Activated T-cell treated with anti-CD3 and anti-CD28 coated beads, Interleukin-2, amount 50 U/mL, for 4 hours (primary cell): Measurements from ENCODE around the gene B4GALNT2. TPM values are rescaled to one million over a fixed set of nuclear protein-coding genes. Genes with fewer than 3 reads are reported as not detected.

Experiments
- ATAC-seq, 2 donors: fragments of 200-7000 bp; cut with Tn5 transposase; one replicate each; pipeline ENCODE4 v1.10.0; 2021
- DNase-seq: peaks from one replicate; pipeline ENCODE4 v3.0.0-alpha.2; 2020
- H3K27me3 Mint-ChIP-seq: one replicate; pipeline ENCODE4 v1.8.0; 2021; ENCODE audit warnings: low read depth, mixed read lengths
- H3K36me3 Mint-ChIP-seq: one replicate; pipeline ENCODE4 v1.8.0; 2022; ENCODE audit warnings: mixed read lengths; ENCODE audit not compliant: insufficient read depth
- H3K4me1 Mint-ChIP-seq: one replicate; pipeline ENCODE4 v1.8.0; 2021; ENCODE audit warnings: low read depth, mixed read lengths
- H3K4me3 Mint-ChIP-seq: one replicate; pipeline ENCODE4 v1.8.0; 2021; ENCODE audit warnings: mild to moderate bottlenecking, moderate library complexity, mixed read lengths
- H3K9me3 Mint-ChIP-seq: one replicate; pipeline ENCODE4 v1.8.0; 2021; ENCODE audit warnings: mixed read lengths
- total RNA-seq, 3 donors: library from RNA; stranded (reverse); gene quantifications; one replicate each; pipeline ENCODE4 v1.2.1, GENCODE V29; 2021

The B4GALNT2 gene
- total RNA-seq, 3 donors from 2014 or later: not detected

GRCh38 chr17:49200423-49201083 lies 68.0 kb downstream of the B4GALNT2 start:
- ATAC-seq (no peak), DNase-seq (no peak)
- Mint-ChIP-seq H3K36me3 (no peaks in the 10 kb centered on the region), H3K4me3 (no peak overlapping the region), H3K4me1 (peaks cover 5% of the 10 kb centered on the region), H3K27me3 (no peaks in the 10 kb centered on the region), H3K9me3 (no peaks in the 10 kb centered on the region)

DNA sequence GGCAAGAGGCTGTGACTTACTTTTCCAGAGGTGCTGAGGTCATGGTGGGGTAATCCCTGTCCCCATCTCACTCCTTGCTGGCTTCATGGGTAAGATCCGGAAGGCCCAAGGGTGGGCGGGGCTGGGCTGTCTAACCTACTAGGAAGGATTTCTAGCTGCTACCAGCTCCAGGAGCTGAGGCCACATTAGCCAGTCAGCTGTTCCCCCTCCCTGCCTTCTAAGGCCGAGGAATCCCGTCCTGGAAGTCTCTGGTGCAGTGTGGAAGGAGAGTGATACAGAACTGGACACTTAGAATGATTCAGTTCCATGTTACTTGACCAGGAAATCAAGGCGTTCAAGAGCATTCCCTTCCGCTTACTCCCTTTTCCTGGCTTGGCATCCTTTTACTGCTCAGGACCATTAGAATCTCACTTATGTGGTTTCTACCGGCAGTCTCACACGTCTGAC lies 68.9 kb downstream of the B4GALNT2 start:
- DNase-seq (no peak), ATAC-seq (no peak)
- Mint-ChIP-seq H3K4me1 (no peaks in the 10 kb centered on the region), H3K27me3 (no peaks in the 10 kb centered on the region), H3K36me3 (peaks cover 2% of the 10 kb centered on the region), H3K9me3 (no peaks in the 10 kb centered on the region), H3K4me3 (no peak overlapping the region)

GRCh38 chr17:49203796-49204195 lies 71.2 kb downstream of the B4GALNT2 start:
- no peak for ATAC-seq
- no peak overlapping the region for H3K4me3 Mint-ChIP-seq
- no peak for DNase-seq
- H3K4me1 Mint-ChIP-seq: peaks cover 8% of the 10 kb centered on the region
- no peaks in the 10 kb centered on the region for H3K9me3 Mint-ChIP-seq
- H3K36me3 Mint-ChIP-seq: peaks cover 2% of the 10 kb centered on the region
- no peaks in the 10 kb centered on the region for H3K27me3 Mint-ChIP-seq

DNA sequence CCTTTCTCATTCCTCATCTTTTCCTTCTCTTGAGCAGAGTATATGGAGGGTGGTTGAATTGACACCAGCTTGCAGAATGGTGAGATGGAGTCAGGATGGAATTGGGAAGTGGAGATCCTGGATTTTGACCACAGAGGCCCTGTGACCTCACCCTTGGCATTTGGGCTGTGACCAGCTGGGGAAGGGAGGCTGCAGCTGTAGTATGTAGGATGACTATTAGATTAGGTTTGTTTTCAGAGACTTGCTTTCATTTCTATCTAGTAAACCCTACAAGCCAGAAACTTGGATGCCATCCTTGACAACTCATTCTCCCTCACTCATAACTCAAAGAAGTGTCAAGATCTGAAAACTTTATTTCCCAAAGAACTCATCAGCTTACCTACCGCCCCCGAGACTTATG lies 71.9 kb downstream of the B4GALNT2 start:
- Mint-ChIP-seq H3K36me3 (peaks cover 2% of the 10 kb centered on the region), H3K9me3 (no peaks in the 10 kb centered on the region), H3K4me1 (peaks cover 15% of the 10 kb centered on the region), H3K4me3 (no peak overlapping the region), H3K27me3 (no peaks in the 10 kb centered on the region)
- no peak for ATAC-seq
- no peak for DNase-seq

DNA sequence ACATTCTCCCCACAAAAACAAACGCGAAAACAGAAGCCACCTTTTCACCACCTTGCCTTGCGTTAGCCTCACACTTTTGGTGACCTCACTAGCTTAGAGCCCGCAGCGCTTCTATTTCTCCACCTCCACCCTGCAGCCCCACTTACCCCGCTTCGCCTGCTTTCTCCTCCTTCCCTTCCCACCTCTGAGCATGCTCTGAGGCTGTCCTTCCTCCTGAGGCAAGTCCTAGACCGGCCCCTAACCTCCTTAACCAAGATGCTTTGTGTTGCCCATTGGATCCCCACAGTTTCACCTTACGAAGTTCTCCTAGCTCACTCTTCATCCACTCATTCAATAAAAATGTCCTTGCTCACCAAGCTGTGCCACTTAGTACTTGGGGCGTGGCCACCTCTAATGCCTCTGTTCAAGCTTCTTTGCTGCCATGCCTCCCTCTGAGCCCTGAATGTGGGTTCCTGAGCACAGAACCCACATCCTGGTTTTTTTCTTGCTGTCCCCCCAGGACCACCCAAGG lies 76.5 kb downstream of the B4GALNT2 start:
- peaks cover 2% of the 10 kb centered on the region for H3K36me3 Mint-ChIP-seq
- peak overlapping the region; percentile 84 for H3K4me3 Mint-ChIP-seq
- H3K4me1 Mint-ChIP-seq: peaks cover 54% of the 10 kb centered on the region
- ATAC-seq (peak in 1 of 2 donors; percentile 13), DNase-seq (no peak)
- no peaks in the 10 kb centered on the region for H3K27me3 Mint-ChIP-seq
- H3K9me3 Mint-ChIP-seq: no peaks in the 10 kb centered on the region

DNA sequence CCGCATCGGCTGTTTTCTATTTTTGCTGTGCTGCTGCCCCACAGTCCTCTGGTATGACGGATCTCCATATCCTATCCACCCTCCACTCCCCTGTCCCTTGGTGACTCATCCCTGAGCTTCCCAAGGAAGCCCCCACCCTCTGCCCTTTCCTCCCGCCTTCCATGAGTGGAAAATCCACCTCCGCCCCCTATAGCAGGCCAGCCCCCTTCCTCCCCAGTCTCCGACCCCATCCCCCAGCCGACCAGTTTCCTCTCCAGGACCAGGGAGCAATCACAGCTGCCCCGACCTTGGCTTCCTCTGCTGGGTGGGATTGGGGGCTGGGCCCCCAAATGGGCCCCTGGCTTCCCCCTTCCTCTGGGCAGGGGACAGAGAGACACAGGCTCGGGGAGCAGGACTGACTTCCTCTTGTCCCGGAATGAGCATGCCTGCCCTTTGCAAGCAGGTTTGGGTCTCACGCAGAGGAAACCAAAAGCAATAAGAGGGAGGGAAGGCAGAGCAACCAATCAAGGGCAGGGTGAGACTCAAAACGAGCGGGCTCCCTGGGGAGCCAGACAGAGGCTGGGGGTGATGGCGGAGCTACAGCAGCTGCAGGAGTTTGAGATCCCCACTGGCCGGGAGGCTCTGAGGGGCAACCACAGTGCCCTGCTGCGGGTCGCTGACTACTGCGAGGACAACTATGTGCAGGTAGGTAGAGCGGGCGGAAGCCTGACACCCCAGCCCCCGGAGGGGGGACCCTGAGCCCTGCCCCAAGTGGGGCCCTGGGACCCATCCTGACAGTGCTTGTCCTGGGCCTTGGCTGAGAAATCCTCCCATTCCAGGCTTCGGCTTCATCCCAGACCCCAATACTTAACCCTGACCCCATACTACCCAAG lies 77.8 kb downstream of the B4GALNT2 start, which contains the start of the genes ABI3 and GNGT2:
TSS of gene ABI3 (plus strand) at position 550 of the 872 bp plus-strand sequence. CDS start at position 568, 18 bp downstream.
TSS of gene GNGT2 (minus strand) at position 417 of the 872 bp plus-strand sequence. CDS start 3,152 bp downstream, outside the sequence.
- DNase-seq (peak; percentile 51), ATAC-seq (peak; percentile 93 to 95)
- Mint-ChIP-seq H3K4me3 (peak within 1 kb of the TSS; percentile 84), H3K9me3 (no peaks in the 10 kb centered on the region), H3K27me3 (no peaks in the 10 kb centered on the region), H3K4me1 (peaks cover 64% of the 10 kb centered on the region), H3K36me3 (peaks cover 7% of the 10 kb centered on the region)

GRCh38 chr17:49213399-49213798 lies 80.8 kb downstream of the B4GALNT2 start:
- H3K9me3 Mint-ChIP-seq: no peaks in the 10 kb centered on the region
- H3K36me3 Mint-ChIP-seq: peaks cover 5% of the 10 kb centered on the region
- H3K4me3 Mint-ChIP-seq: peak overlapping the region; percentile 28
- no peaks in the 10 kb centered on the region for H3K27me3 Mint-ChIP-seq
- H3K4me1 Mint-ChIP-seq: peaks cover 85% of the 10 kb centered on the region
- no peak for DNase-seq
- ATAC-seq: no peak

DNA sequence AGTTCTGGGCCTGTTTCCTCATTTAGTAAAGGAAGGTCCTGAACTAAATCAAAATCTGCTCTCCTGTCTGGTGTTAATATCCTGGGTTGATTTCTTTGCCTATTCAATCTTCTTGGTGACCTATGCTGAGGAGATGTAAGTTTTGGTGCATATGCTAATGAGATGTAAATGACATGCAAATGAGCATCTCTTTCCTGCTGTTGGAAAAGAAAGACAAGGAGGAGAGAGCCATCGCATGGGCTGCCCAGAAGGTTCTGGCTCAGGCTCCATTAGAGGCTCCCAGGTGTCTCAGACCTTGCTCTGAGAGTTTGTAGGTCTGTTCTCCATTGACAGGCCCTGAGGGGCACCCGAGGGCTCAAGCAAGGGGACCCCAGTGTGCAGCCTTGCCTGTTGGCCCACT lies 81.3 kb downstream of the B4GALNT2 start:
- H3K9me3 Mint-ChIP-seq: no peaks in the 10 kb centered on the region
- DNase-seq (no peak), ATAC-seq (no peak)
- peaks cover 5% of the 10 kb centered on the region for H3K36me3 Mint-ChIP-seq
- no peaks in the 10 kb centered on the region for H3K27me3 Mint-ChIP-seq
- peak overlapping the region; percentile 29 for H3K4me3 Mint-ChIP-seq
- peaks cover 84% of the 10 kb centered on the region for H3K4me1 Mint-ChIP-seq

GRCh38 chr17:49214676-49215360 lies 82.2 kb downstream of the B4GALNT2 start:
- H3K4me1 Mint-ChIP-seq: peaks cover 84% of the 10 kb centered on the region
- H3K4me3 Mint-ChIP-seq: peak overlapping the region; percentile 24
- no peak for DNase-seq
- no peak for ATAC-seq
- H3K36me3 Mint-ChIP-seq: peaks cover 5% of the 10 kb centered on the region
- H3K27me3 Mint-ChIP-seq: no peaks in the 10 kb centered on the region
- H3K9me3 Mint-ChIP-seq: no peaks in the 10 kb centered on the region

DNA sequence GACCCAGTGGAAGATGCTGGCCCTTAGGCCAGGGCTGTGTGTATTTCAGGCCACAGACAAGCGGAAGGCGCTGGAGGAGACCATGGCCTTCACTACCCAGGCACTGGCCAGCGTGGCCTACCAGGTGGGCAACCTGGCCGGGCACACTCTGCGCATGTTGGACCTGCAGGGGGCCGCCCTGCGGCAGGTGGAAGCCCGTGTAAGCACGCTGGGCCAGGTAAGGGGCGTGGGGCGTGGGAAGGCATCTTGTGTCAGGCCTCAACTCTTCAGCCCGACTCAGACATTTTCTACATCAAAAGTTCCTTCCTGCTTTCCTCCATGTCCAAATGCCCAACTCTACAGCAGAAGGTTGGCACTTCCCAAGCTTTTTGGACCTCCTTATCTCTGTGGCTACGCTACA lies 83.9 kb downstream of the B4GALNT2 start:
- Mint-ChIP-seq H3K36me3 (peaks cover 7% of the 10 kb centered on the region), H3K4me3 (peak overlapping the region; percentile 40), H3K9me3 (no peaks in the 10 kb centered on the region), H3K4me1 (peaks cover 75% of the 10 kb centered on the region), H3K27me3 (no peaks in the 10 kb centered on the region)
- ATAC-seq (no peak), DNase-seq (no peak)

- peaks cover 9% of the 10 kb centered on the region for H3K36me3 Mint-ChIP-seq
- no peak for DNase-seq
- H3K9me3 Mint-ChIP-seq: no peaks in the 10 kb centered on the region
- H3K4me3 Mint-ChIP-seq: no peak overlapping the region
- peaks cover 73% of the 10 kb centered on the region for H3K4me1 Mint-ChIP-seq
- no peaks in the 10 kb centered on the region for H3K27me3 Mint-ChIP-seq
- ATAC-seq: no peak
Observed at GRCh38 chr17:49216953-49217650, 84.5 kb downstream of the B4GALNT2 start.

DNA sequence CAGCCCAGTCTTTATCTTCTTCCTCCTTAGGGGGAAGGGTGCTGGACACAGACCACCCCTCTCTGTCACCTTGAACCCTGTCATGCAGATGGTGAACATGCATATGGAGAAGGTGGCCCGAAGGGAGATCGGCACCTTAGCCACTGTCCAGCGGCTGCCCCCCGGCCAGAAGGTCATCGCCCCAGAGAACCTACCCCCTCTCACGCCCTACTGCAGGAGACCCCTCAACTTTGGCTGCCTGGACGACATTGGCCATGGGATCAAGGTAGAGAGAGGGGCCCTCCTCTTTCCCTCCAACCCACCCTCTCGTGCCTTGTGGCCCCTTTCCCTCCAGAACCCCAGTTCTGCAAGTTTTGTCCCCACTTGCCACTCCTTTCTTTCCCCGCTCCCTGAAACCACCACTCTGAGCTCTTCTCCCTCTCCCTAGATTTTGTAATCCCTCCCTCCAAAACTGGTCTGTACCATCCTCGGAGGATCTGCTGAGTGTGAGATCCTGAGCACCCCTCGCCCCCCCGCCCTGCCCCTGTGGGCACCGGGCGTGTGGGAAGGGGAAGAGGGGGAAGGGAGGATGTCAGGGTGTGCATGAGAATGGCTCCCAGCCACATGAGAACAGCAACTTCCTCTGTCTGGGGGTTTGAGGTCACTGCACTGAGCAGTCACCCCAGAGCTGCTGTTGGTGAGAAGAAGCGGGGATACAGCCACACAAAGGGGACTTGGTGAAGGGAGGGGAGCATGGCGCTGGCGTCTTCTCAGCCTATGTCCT lies 85.3 kb downstream of the B4GALNT2 start:
- Mint-ChIP-seq H3K9me3 (no peaks in the 10 kb centered on the region), H3K4me3 (peak overlapping the region; percentile 66), H3K27me3 (no peaks in the 10 kb centered on the region), H3K36me3 (peaks cover 12% of the 10 kb centered on the region), H3K4me1 (peaks cover 68% of the 10 kb centered on the region)
- DNase-seq: peak; percentile 55
- ATAC-seq: peak; percentile 67 to 69
